GM21576 (cell line): ENCODE results near the gene OR5D13.

Experiments used
- ATAC-seq: cut with Tn5 transposase; IDR thresholded peaks from one replicate; pipeline ENCODE4 v1.9.1; 2021; ENCODE audit warnings: mild to moderate bottlenecking, moderate library complexity; ENCODE audit not compliant: unreplicated experiment

The OR5D13 gene, protein sequence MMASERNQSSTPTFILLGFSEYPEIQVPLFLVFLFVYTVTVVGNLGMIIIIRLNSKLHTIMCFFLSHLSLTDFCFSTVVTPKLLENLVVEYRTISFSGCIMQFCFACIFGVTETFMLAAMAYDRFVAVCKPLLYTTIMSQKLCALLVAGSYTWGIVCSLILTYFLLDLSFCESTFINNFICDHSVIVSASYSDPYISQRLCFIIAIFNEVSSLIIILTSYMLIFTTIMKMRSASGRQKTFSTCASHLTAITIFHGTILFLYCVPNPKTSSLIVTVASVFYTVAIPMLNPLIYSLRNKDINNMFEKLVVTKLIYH

DNA sequence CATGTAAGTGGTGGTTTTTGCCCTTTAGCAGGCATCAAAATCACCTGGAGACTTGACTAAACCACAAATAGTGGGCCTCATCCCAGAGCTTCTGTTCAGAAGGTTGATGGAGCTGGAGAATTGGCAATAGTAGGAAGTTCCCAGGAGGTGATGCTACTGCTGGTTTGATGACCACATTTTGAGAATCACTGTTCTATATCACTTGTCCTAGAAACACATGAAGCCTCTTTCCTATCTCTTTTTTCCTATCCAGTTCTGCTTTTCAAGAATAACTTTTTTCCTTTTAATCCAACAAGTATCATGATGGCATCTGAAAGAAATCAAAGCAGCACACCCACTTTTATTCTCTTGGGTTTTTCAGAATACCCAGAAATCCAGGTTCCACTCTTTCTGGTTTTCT lies at the start of gene OR5D13:
TSS of gene OR5D13 (plus strand) at position 301 of the 400 bp plus-strand sequence. CDS start at position 301, 0 bp downstream.
- ATAC-seq: no peak

DNA sequence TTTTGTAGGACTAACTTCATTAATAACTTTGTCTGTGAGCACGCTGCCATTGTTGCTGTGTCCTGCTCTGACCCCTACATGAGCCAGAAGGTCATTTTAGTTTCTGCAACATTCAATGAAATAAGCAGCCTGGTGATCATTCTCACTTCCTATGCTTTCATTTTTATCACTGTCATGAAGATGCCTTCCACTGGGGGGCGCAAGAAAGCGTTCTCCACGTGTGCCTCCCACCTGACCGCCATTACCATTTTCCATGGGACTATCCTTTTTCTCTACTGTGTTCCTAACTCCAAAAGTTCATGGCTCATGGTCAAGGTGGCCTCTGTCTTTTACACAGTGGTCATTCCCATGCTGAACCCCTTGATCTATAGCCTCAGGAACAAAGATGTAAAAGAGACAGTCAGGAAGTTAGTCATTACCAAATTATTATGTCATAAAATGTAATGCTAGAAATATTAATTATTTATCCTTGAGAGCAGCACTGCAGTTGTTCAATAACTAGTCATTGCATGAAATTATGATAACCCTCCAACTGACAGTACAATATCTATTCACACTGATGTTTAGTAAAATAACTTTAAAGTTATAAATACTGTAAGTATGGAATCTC lies 46.4 kb upstream of the OR5D13 start:
- no peak for ATAC-seq

DNA sequence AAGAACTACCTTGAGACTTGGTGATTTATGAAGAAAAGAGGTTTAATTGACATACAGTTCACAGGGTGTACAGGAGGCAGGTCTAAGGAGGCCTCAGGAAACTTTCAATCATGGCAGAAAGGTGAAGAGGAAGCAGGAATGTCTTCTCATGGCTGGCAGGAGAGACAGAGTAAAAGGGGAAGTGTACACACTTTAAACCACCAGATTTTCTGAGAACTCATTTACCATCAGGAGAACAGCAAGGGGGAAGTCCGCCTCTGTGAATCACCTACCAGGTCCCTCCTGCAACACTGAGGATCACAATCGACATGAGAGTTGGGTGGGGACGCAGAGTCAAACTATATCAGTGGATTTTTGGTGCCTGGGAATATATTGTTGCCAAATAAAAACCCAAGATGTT lies 40.3 kb upstream of the OR5D13 start:
- ATAC-seq: no peak

DNA sequence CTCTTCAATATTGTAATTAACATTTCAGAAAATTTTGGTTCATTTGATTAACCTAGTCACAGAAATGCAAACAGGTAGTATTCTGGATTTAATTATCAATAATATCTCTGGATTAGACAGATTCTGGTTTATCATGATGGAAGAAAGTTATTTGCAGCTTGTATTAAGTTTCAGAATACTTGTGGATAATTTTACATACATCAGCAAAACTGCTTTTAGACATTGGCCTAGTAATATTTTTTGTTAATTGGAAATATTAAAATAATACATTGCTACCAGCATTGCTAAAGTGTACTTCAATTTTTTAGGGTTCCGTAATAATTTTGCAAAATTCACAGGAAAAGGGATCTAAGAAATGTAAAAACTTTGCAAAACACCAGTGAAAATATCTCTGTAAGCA lies 18.4 kb downstream of the OR5D13 start:
- no peak for ATAC-seq

DNA sequence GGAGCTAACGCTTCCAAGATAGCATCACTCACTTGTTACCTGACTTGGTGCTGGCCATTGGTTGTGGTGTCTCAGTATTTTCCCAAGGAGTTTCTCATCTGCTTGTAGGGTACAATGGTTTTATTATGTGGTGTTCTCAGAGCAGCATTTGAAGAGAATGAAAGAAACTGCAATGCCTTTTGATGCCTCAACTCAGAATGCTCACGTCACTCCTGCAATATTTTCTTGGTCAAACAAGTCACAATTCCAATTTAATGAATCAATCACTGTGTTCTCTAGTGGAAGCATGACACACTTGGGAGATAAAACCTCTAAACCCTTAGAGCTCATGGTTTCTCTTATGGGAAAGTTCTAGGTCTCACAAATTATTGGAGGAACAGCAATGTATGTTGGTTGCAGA lies 20.1 kb downstream of the OR5D13 start:
- ATAC-seq: no peak

DNA sequence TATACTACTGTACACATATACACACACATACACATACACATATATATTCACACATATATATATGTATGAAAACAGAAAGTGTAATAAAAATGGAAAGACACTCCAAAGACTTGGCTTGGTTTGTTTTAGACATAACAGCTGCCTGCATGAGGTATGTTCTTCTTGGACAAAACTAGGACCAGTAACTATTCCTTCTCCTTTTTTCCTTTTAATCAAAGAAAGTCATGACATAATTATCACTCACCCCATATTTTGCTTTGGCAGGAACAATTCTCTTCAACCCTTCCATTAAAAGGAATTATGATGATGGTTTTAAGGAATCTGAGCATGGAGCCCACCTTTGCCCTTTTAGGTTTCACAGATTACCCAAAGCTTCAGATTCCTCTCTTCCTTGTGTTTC lies 22.0 kb downstream of the OR5D13 start, which contains the start of gene OR5D14:
TSS of gene OR5D14 (plus strand) at position 301 of the 400 bp plus-strand sequence. CDS start at position 301, 0 bp downstream.
- ATAC-seq: no peak

DNA sequence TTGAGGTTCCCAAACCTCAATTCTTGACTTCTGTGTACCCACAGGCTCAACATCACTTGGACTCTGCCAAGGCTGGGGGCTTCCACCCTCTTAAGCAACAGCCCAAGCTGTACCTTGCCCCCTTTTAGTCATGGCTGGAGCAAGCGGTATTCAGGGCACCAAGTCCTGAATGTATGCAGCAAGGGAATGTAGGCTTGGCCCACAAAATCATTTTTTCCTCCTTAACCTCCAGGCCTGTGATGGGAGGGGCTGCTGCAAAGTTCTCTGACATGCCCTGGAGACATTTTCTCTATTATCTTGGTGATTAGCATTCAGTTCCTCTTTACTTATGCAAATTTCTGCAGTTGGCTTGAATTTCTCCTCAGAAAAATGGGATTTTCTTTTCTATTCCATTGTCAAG lies 33.0 kb downstream of the OR5D13 start:
- no peak for ATAC-seq

DNA sequence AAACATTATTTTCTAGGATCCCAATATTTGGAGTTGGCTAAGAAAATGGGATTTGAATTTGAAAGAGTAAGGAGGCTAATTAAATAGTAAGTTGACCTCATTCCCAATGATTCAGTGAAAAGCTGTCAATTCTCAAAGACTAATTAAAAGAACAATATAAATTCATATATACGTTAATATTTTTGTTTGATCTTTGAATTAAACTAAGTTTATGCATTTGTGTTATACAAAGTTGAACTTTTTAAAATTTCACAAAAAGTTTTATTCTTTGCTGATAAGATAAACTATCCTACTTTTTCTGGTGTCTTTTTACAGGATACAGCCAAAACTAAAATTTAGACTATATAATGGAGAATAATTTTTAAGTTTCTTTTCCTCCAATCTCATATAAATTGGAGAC lies 37.8 kb downstream of the OR5D13 start, which contains the start of gene OR5L1:
TSS of gene OR5L1 (plus strand) at position 301 of the 400 bp plus-strand sequence. CDS start 100 bp downstream, outside the sequence.
- no peak for ATAC-seq

DNA sequence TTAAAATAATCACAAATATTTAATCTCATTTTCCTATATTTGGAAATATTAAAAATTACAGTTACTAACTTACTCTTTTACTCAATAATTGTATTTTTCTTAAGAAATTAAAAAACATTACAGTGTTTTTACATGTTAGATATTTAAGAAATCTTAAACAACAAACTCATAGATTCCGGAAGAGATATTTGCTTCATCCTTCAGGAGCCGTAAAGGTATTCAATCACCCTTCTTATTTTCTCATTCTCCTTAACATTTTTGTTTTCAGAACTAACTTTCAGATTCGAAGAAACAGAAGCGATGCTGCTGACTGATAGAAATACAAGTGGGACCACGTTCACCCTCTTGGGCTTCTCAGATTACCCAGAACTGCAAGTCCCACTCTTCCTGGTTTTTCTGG lies 46.1 kb downstream of the OR5D13 start, which contains the start of gene OR5D18:
TSS of gene OR5D18 (plus strand) at position 301 of the 400 bp plus-strand sequence. CDS start at position 301, 0 bp downstream.
- ATAC-seq: no peak
